ENCODE results near the gene VSNL1. TPM values are rescaled to one million over a fixed set of nuclear protein-coding genes. Genes with fewer than 3 reads are reported as not detected.

VSNL1 gene
- total and polyA plus RNA-seq, 2 donors (not counting 1 experiment from before 2014, with no cell fraction given): not detected

DNA sequence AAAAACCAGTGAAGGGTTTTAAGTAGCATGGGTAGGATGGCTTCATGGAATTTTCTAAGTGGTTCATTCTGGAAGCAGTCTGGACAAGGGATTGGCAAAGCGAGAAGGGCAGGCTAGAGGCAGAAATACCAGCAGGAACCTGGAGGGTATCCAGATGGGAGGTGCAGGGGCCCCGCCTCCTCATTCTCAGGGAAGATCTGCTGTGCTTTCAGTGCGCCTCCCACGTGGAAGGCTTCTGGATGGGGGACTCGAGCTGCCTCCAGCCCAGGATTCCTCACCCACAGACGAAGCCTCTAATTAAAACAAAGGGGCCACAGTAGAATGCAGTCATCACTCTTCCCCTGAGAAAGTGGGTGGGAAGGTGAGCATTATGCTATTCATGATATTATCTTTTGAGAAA, 79.8 kb downstream of the VSNL1 start:
- Mint-ChIP-seq H3K4me1 (no peaks in the 10 kb centered on the region), H3K27ac (no peak overlapping the region), H3K4me3 (no peak overlapping the region), H3K9me3 (ENCODE audit: insufficient read depth) (no peaks in the 10 kb centered on the region), H3K27me3 (peaks cover 40% of the 10 kb centered on the region)
- Histone ChIP-seq H3K27ac (ENCODE audit: low read length in 2 of 2) (no peak overlapping the region), H3K4me1 (ENCODE audit: control insufficient read depth in 2 of 2, insufficient read depth in 2 of 2, low read length in 2 of 2) (no peaks in the 10 kb centered on the region), H3K9ac (ENCODE audit: low read length) (no peak overlapping the region), H3K27me3 (replicated peaks in 1 of 4; ENCODE audit: control extremely low read depth in 1 of 4, control insufficient read depth in 3 of 4, insufficient read depth in 4 of 4, low read length in 3 of 4) (peaks cover 0 to 6% (median 0%) of the 10 kb centered on the region in 4 experiments), H3K4me3 (ENCODE audit: control extremely low read depth in 1 of 5, extremely low read depth in 1 of 5, insufficient read depth in 1 of 5, low read depth in 2 of 5, low read length in 4 of 5) (no peak overlapping the region), H3K36me3 (replicated peaks in 1 of 2; ENCODE audit: control extremely low read depth in 1 of 2, control insufficient read depth in 1 of 2, extremely low read depth in 1 of 2, insufficient read depth in 2 of 2, low read length in 1 of 2) (no peaks in the 10 kb centered on the region), H3K79me2 (ENCODE audit: control insufficient read depth, insufficient read depth, low read length) (no peaks in the 10 kb centered on the region), H2AFZ (ENCODE audit: insufficient read depth, low read depth, low read length, poor library complexity, severe bottlenecking) (no peak overlapping the region), H4K20me1 (ENCODE audit: control insufficient read depth, insufficient read depth, low read length, poor library complexity, severe bottlenecking) (no peaks in the 10 kb centered on the region), H3K9me3 (ENCODE audit: control extremely low read depth in 1 of 3, control insufficient read depth in 2 of 3, insufficient read depth in 1 of 3, low read length in 2 of 3) (no peaks in the 10 kb centered on the region), H3K4me2 (replicated peaks; ENCODE audit: low read depth, low read length, poor library complexity, severe bottlenecking) (no peak overlapping the region)
- DNase-seq (no peak), ATAC-seq (ENCODE audit: low read depth) (no peak)
- no peak for TF ChIP-seq EZH2 (IDR thresholded peaks at IDR 0.05; ENCODE audit: borderline replicate concordance, insufficient read depth, low read depth, low read length, poor library complexity, severe bottlenecking)
- TF ChIP-seq, protein P1, sequence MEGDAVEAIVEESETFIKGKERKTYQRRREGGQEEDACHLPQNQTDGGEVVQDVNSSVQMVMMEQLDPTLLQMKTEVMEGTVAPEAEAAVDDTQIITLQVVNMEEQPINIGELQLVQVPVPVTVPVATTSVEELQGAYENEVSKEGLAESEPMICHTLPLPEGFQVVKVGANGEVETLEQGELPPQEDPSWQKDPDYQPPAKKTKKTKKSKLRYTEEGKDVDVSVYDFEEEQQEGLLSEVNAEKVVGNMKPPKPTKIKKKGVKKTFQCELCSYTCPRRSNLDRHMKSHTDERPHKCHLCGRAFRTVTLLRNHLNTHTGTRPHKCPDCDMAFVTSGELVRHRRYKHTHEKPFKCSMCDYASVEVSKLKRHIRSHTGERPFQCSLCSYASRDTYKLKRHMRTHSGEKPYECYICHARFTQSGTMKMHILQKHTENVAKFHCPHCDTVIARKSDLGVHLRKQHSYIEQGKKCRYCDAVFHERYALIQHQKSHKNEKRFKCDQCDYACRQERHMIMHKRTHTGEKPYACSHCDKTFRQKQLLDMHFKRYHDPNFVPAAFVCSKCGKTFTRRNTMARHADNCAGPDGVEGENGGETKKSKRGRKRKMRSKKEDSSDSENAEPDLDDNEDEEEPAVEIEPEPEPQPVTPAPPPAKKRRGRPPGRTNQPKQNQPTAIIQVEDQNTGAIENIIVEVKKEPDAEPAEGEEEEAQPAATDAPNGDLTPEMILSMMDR (IDR thresholded peaks at IDR 0.05): no peak
- ChIA-PET POLR2A (no interaction called here), CTCF (no interaction called here)
- WGBS (ENCODE audit: insufficient coverage): 83% methylated on average over 1 of the region's 6 CpGs
- intact Hi-C loops (cut with micrococcal nuclease): no loop called here

DNA sequence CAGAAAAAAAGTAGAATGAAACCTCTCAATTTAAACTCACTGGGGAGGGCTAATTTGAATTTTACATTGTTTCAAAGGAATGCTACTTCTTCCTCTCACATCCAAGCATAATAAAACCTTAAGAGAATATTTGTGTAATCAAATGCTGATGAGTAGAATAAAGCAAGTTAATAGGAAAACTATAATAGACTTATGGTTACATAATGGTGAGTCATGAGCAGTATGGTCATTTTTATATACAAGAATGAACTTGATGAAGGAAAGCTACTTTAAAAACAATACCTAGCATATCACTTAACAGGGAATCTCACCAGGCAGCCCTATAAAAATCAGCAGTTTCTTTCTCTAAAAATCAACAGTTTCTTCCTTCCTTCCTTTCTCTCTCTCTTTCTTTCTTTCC, 80.3 kb downstream of the VSNL1 start:
- Mint-ChIP-seq H3K9me3 (ENCODE audit: insufficient read depth) (no peaks in the 10 kb centered on the region), H3K4me3 (no peak overlapping the region), H3K27me3 (peaks cover 40% of the 10 kb centered on the region), H3K27ac (no peak overlapping the region), H3K4me1 (no peaks in the 10 kb centered on the region)
- Histone ChIP-seq H4K20me1 (ENCODE audit: control insufficient read depth, insufficient read depth, low read length, poor library complexity, severe bottlenecking) (no peaks in the 10 kb centered on the region), H3K27ac (ENCODE audit: low read length in 2 of 2) (no peak overlapping the region), H3K4me1 (ENCODE audit: control insufficient read depth in 2 of 2, insufficient read depth in 2 of 2, low read length in 2 of 2) (no peaks in the 10 kb centered on the region), H3K9me3 (ENCODE audit: control extremely low read depth in 1 of 3, control insufficient read depth in 2 of 3, insufficient read depth in 1 of 3, low read length in 2 of 3) (no peaks in the 10 kb centered on the region), H3K4me2 (replicated peaks; ENCODE audit: low read depth, low read length, poor library complexity, severe bottlenecking) (no peak overlapping the region), H3K9ac (ENCODE audit: low read length) (no peak overlapping the region), H3K4me3 (ENCODE audit: control extremely low read depth in 1 of 5, extremely low read depth in 1 of 5, insufficient read depth in 1 of 5, low read depth in 2 of 5, low read length in 4 of 5) (no peak overlapping the region), H3K79me2 (ENCODE audit: control insufficient read depth, insufficient read depth, low read length) (no peaks in the 10 kb centered on the region), H3K27me3 (replicated peaks in 1 of 4; ENCODE audit: control extremely low read depth in 1 of 4, control insufficient read depth in 3 of 4, insufficient read depth in 4 of 4, low read length in 3 of 4) (peaks cover 0 to 6% (median 0%) of the 10 kb centered on the region in 4 experiments), H2AFZ (ENCODE audit: insufficient read depth, low read depth, low read length, poor library complexity, severe bottlenecking) (no peak overlapping the region), H3K36me3 (replicated peaks in 1 of 2; ENCODE audit: control extremely low read depth in 1 of 2, control insufficient read depth in 1 of 2, extremely low read depth in 1 of 2, insufficient read depth in 2 of 2, low read length in 1 of 2) (no peaks in the 10 kb centered on the region)
- no peak for ATAC-seq (ENCODE audit: low read depth)
- POLR2A ChIA-PET: no interaction called here
- CTCF ChIA-PET: no interaction called here
- intact Hi-C loops (cut with micrococcal nuclease): no loop called here
- no peak for DNase-seq
- no peak for TF ChIP-seq EZH2 (IDR thresholded peaks at IDR 0.05; ENCODE audit: borderline replicate concordance, insufficient read depth, low read depth, low read length, poor library complexity, severe bottlenecking)
- TF ChIP-seq, protein P1 (IDR thresholded peaks at IDR 0.05): no peak

Measured in B cell (primary cell).